GM10266 (cell line): ENCODE results near the gene CNTNAP2.

Experiments used
- DNase-seq: peaks from one replicate; pipeline ENCODE4 v3.0.0; 2012; ENCODE audit errors: extremely low spot score
- TF ChIP-seq, protein P1 (sequence below): IDR thresholded peaks from 2 replicates; pipeline ENCODE4 v1.5.1; 2012; ENCODE audit warnings: mild to moderate bottlenecking, low read depth; ENCODE audit not compliant: control insufficient read depth, insufficient read depth; ENCODE audit errors: missing control alignments

The CNTNAP2 gene

DNA sequence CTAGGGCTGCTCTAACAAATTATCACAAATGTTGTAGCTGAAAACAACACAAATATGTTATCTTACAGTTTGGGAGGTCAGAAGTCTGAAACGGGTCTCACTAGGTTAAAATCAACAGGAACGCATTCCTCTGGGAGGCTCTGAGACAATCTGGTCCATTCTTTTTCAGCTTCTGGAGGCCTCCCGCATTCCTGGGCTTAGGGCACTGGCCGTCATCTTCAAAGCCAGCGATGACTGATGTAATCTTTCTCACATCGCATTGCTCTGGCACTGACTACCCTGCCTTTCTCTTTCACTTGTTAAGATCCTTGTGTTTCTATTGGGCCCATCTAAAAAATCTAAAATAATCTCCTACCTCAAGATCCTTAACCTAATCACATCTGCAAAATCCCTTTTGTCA, 1402.5 kb downstream of the CNTNAP2 start:
- no peak for DNase-seq
- TF ChIP-seq, protein P1, sequence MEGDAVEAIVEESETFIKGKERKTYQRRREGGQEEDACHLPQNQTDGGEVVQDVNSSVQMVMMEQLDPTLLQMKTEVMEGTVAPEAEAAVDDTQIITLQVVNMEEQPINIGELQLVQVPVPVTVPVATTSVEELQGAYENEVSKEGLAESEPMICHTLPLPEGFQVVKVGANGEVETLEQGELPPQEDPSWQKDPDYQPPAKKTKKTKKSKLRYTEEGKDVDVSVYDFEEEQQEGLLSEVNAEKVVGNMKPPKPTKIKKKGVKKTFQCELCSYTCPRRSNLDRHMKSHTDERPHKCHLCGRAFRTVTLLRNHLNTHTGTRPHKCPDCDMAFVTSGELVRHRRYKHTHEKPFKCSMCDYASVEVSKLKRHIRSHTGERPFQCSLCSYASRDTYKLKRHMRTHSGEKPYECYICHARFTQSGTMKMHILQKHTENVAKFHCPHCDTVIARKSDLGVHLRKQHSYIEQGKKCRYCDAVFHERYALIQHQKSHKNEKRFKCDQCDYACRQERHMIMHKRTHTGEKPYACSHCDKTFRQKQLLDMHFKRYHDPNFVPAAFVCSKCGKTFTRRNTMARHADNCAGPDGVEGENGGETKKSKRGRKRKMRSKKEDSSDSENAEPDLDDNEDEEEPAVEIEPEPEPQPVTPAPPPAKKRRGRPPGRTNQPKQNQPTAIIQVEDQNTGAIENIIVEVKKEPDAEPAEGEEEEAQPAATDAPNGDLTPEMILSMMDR: no peak

DNA sequence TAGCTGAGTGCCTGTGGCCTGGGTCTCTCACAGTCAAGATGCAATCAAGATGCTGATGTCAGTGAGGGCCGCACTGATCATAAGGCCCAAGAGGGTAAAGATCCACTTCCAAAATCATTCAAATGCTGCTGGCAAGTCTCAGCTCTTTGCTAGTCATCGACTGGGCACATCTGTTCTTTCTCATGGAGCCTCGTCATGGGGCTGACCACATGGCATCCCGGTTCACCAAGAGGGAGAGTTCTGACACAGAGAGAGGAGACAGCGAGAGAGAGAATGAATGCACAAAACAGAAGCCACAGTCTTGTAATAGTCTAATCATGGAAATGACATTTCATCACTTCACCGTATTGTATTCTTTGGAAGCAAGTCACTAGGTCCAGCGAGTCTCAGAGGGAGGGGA, 1406.5 kb downstream of the CNTNAP2 start:
- TF ChIP-seq, protein P1: no peak
- no peak for DNase-seq

DNA sequence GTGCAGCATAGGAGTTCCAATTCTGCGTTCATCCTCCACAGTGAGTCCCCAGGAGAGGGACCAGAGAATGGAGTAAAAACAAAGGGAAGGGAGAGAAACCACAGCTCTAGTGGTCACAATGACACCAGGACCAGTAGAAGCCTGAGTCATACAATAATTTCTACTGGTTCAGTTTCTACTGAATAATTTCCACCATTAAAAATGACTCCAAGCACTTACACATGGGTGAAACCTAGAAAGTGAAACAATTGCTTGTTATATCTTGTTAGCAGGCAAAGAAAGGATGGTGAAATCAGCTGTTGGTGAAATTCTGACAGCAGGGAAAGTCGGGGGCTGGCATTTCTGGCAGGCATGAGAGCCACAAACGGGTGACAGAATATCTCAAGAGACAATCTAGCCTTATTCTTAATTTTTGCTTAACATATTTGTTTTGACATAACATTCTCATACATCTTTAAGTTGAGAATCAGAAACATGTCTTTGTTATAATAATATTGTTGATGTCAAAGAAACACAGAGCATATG, 1408.2 kb downstream of the CNTNAP2 start:
- TF ChIP-seq, protein P1: no peak
- no peak for DNase-seq

DNA sequence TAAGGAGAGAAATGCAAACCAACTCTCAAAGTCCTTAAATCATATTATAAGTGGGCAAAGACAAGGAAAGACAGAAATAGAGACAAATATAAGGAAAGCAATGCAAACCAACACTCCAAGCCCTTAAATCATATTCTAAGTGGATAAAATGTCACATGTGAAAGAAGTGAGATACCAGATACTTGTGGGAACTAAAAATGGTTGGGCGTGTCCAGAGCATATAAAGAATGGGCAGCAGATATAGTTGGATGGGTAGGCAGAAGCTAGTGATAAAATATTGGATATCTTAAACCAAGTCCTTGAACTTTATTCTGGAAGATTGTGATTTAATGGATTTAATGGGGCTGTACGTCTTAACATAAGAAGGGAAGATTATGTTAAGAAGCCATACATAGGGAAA, 1408.7 kb downstream of the CNTNAP2 start:
- DNase-seq: no peak
- TF ChIP-seq, protein P1: no peak

DNA sequence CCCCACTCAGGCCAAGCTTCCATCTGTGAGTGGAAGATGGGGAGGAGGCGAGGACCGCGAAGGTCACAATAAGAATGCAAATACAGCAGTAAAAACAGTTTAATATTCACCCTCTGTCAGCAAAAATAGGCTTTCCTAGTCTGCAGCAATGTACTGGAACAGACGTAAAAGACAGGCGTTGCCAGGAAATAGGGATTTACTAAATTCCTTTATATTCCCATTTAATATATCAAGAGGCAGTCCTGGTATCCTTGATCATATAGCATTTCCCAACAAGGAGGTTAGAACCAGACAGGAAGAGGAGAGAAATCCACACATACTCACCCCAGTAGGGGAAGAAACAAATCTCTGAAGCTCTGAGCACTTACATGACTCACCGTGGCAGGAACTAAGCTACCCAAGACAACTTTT, 1419.1 kb downstream of the CNTNAP2 start:
- no peak for DNase-seq
- TF ChIP-seq, protein P1: no peak

DNA sequence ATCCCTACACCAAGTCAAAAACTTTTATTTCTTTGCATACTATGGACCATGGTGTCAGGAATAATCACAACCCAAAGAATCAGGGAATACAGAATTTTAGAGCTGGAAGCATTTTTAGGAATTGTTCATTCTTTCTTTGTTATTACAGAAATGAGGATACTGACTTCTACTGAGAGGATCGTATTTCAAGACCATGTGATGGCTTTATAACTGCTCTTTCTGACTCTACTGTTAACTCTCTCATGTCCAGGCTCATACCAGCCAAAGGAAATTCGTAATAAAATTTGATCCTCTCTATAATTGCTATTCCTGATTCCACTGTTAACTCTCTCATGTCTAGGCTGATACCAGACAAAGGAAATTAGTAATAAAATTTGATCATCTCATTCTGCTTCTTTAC, 1423.1 kb downstream of the CNTNAP2 start:
- no peak for DNase-seq
- TF ChIP-seq, protein P1: no peak

DNA sequence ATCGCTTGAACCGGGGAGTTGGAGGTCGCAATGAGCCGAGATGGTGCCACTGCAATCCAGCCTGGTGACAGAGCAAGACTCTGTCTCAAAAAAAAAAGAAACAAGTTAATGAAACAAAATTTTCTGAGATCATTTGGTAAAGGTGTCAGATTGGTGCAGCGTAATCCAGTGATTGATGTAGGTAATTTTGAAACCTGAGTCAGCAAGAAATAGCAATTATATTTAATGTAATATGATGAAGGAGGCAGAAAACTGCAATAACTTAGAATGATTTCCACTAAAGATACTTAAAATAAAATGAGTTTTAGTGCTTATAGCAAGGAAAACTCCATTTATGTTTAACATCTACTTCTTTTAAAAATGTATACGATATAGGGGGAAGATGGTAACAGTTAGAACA, 1424.1 kb downstream of the CNTNAP2 start:
- TF ChIP-seq, protein P1: no peak
- DNase-seq: no peak

DNA sequence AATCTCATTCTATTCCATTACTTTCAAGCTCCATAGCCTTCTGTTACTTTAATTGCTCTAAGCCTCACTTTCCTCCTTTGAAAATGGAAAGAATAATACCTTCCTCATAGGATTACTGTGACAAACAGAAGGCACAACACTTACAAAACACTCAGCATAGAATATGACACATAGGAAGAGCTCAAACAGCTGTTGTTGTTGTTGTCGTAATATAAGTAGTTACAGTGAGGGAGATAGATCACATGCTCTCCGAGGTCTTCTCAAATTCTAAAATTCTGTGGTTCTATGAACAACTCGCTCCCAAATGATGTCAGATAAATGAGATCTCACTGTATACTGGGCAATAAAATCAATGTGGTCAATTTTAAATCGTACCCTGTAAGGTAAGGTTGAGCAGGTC, 1424.7 kb downstream of the CNTNAP2 start:
- TF ChIP-seq, protein P1: no peak
- no peak for DNase-seq
